ENCODE results near the gene SLCO4A1. TPM values are rescaled to one million over a fixed set of nuclear protein-coding genes. Genes with fewer than 3 reads are reported as not detected.

SLCO4A1 gene
- polyA plus RNA-seq, 1 donor (not counting 4 experiments of a cell fraction or from before 2014, with no cell fraction given), result 1.8 TPM

DNA sequence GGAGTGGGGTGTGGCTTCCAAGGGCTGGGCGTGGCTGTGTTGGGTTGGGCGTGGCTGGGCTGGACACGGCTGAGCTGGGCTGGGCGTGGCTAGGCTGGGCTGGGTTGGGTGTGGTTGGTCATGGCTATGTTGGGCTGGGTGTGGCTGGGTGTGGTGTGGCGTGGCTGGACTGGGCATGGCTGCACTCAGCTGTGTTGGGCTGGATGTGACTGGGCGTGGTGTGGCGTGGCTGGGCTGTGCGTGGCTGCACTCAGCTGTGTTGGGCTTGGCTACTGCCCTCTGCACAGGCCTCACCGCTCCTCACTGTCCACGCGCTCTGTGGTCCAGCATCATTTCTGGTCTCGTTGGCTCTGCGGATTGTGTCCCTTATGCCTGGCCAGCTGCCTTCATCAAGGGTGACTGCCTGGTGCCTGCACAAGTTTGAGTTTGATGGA is 43.5 kb upstream of the SLCO4A1 start:
- no peaks in the 10 kb centered on the region for H4K20me1 ChIP-seq (ENCODE audit: control insufficient read depth, extremely low read depth, insufficient read depth, low read length)
- H3K9ac ChIP-seq (ENCODE audit: control insufficient read depth, extremely low read depth, insufficient read depth, low read length), result no peak overlapping the region
- no peaks in the 10 kb centered on the region for H3K9me3 ChIP-seq (ENCODE audit: control insufficient read depth, low read depth, low read length)
- DNase-seq (ENCODE audit: low read depth, low spot score) (no peak), FAIRE-seq (no peak)
- peaks cover 30% of the 10 kb centered on the region for H3K4me1 ChIP-seq (ENCODE audit: control insufficient read depth, extremely low read depth, insufficient read depth, low read length)
- no peak for TF ChIP-seq EZH2 (IDR thresholded peaks at IDR 0.05; ENCODE audit: low read length)
- TF ChIP-seq CTCF (optimal IDR thresholded peaks at IDR 0.05 in 1 of 3, IDR thresholded peaks at IDR 0.05 in 1 of 3, conservative IDR thresholded peaks at IDR 0.05 in 1 of 3; ENCODE audit: extremely low read depth in 1 of 3, insufficient read depth in 2 of 3, low read length in 3 of 3), result no peak
- H3K4me2 ChIP-seq (ENCODE audit: control insufficient read depth, extremely low read depth, insufficient read depth, low read depth, low read length), result no peak overlapping the region
- H3K36me3 ChIP-seq (ENCODE audit: control insufficient read depth in 2 of 2, extremely low read depth in 1 of 2, insufficient read depth in 2 of 2, low read length in 2 of 2), result no peaks in the 10 kb centered on the region
- no peaks in the 10 kb centered on the region for H3K9me1 ChIP-seq (ENCODE audit: control insufficient read depth, extremely low read depth, insufficient read depth, low read length)
- H2AFZ ChIP-seq (ENCODE audit: control insufficient read depth, low read length), result no peak overlapping the region
- H3K27ac ChIP-seq (ENCODE audit: control insufficient read depth, insufficient read depth, low read length), result no peak overlapping the region
- dilution Hi-C loops (cut with MboI; ENCODE audit: extremely low pct_ligation_motif_present, low sequenced_read_pairs), result no loop called here
- no peak overlapping the region for H3K4me3 ChIP-seq (ENCODE audit: control insufficient read depth in 2 of 3, extremely low read depth in 1 of 3, insufficient read depth in 2 of 3, low read depth in 1 of 3, low read length in 3 of 3)
- no peaks in the 10 kb centered on the region for H3K79me2 ChIP-seq (ENCODE audit: control insufficient read depth, insufficient read depth, low read length)
- peaks cover 55% of the 10 kb centered on the region for H3K27me3 ChIP-seq (ENCODE audit: control insufficient read depth, extremely low read depth, insufficient read depth, low read length)

DNA sequence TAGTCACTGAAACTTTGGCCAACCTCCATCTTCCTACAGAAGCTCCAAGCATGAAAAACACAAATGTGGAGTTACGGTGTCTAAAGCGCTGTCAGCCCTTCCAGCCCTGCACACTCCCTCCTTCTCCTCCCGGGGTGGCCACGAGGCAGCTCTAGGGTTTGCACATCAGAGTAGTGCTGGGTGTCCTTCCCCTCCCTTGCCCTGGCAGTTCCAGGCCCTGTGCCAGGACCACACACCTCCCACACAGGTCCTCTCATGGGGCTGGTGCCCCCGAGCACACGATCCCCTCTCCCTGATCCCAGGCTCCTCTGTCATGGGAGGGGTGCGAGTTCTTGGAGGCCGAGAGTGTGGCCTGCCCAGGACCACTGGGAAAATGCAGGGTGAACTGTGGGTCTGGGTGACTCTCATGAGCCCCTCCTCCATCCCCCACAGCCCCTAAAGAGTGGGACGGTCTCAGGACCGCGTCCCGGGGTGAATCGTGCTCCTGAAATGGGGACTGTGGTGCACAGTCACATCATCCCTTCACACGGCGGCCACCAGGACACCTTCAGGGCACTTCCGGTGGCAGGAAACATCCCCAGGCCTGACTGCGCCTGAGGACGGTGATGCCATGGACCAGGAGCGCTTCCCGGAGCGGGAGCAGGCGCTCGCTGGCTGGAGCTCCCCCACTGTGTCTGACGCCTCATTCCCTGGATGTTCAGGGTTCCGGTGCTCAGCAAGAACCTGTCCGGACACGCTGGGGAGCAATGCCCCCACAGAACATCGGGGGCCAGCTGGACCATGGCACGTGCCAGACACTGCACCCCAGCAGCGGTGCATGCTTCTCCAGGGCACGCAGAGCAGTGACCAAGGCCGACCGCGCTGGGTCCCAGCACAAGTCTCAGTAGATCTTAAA is 42.8 kb upstream of the SLCO4A1 start:
- H3K4me3 ChIP-seq (ENCODE audit: control insufficient read depth in 2 of 3, extremely low read depth in 1 of 3, insufficient read depth in 2 of 3, low read depth in 1 of 3, low read length in 3 of 3), result no peak overlapping the region
- H3K9ac ChIP-seq (ENCODE audit: control insufficient read depth, extremely low read depth, insufficient read depth, low read length), result no peak overlapping the region
- peak overlapping the region; percentile 22 for H3K4me2 ChIP-seq (ENCODE audit: control insufficient read depth, extremely low read depth, insufficient read depth, low read depth, low read length)
- DNase-seq (ENCODE audit: low read depth, low spot score) (no peak), FAIRE-seq (no peak)
- no peak overlapping the region for H2AFZ ChIP-seq (ENCODE audit: control insufficient read depth, low read length)
- no peaks in the 10 kb centered on the region for H3K9me1 ChIP-seq (ENCODE audit: control insufficient read depth, extremely low read depth, insufficient read depth, low read length)
- peaks cover 55% of the 10 kb centered on the region for H3K27me3 ChIP-seq (ENCODE audit: control insufficient read depth, extremely low read depth, insufficient read depth, low read length)
- no peak overlapping the region for H3K27ac ChIP-seq (ENCODE audit: control insufficient read depth, insufficient read depth, low read length)
- peaks cover 30% of the 10 kb centered on the region for H3K4me1 ChIP-seq (ENCODE audit: control insufficient read depth, extremely low read depth, insufficient read depth, low read length)
- dilution Hi-C loops (cut with MboI; ENCODE audit: extremely low pct_ligation_motif_present, low sequenced_read_pairs), result no loop called here
- H3K36me3 ChIP-seq (ENCODE audit: control insufficient read depth in 2 of 2, extremely low read depth in 1 of 2, insufficient read depth in 2 of 2, low read length in 2 of 2), result no peaks in the 10 kb centered on the region
- TF ChIP-seq EZH2 (IDR thresholded peaks at IDR 0.05; ENCODE audit: low read length) (no peak), CTCF (optimal IDR thresholded peaks at IDR 0.05 in 1 of 3, IDR thresholded peaks at IDR 0.05 in 1 of 3, conservative IDR thresholded peaks at IDR 0.05 in 1 of 3; ENCODE audit: extremely low read depth in 1 of 3, insufficient read depth in 2 of 3, low read length in 3 of 3) (no peak)
- H3K9me3 ChIP-seq (ENCODE audit: control insufficient read depth, low read depth, low read length), result no peaks in the 10 kb centered on the region
- no peaks in the 10 kb centered on the region for H3K79me2 ChIP-seq (ENCODE audit: control insufficient read depth, insufficient read depth, low read length)
- H4K20me1 ChIP-seq (ENCODE audit: control insufficient read depth, extremely low read depth, insufficient read depth, low read length), result no peaks in the 10 kb centered on the region
